Endothelial cell of umbilical vein (primary cell): Measurements from ENCODE around the gene TOMM40. TPM values are rescaled to one million over a fixed set of nuclear protein-coding genes. Genes with fewer than 3 reads are reported as not detected.
"Not testable (repeated sequence)": the region's sequence is repeated elsewhere in the genome, so short reads cannot be mapped to it uniquely, and the experiment has no call there.

ENCODE experiments used
- BruUV-seq: library from RNA; stranded (reverse); fragments of 400-500 nt; replicated peaks from 2 replicates; lab custom pipeline; 2021; lab: Mats Ljungman, UMichigan
- CTCF ChIA-PET: fragments of 300-600, 350-600 bp; sonication (Branson Sonifier 250); formaldehyde crosslinking; loops from one replicate; lab custom pipeline; 2021; ENCODE audit warnings: antibody characterized with exemption, inconsistent platforms; lab: Charles Lee
- POLR2A ChIA-PET: fragments of 300-600, 350-600 bp; sonication (Branson Sonifier 250); formaldehyde crosslinking; loops from one replicate; lab custom pipeline; 2021; ENCODE audit warnings: antibody characterized with exemption, inconsistent platforms; lab: Charles Lee
- DNase-seq: peaks from one replicate; pipeline ENCODE4 v3.0.0-alpha.2; 2011; ENCODE audit warnings: low read depth, low spot score
- FAIRE-seq: peaks from 2 replicates; lab custom pipeline; 2011; peaks lifted over from hg19 to GRCh38; lab: Jason Lieb, UNC
- H2AFZ ChIP-seq: 2 replicates; pipeline ENCODE4 v1.6.0; 2012; ENCODE audit warnings: low read depth, low read length, control low read depth, inconsistent platforms
- H3K27ac ChIP-seq: 2 replicates; pipeline ENCODE4 v1.5.1; 2011; ENCODE audit warnings: low read depth, mild to moderate bottlenecking, control low read depth, low read length, moderate library complexity; ENCODE audit not compliant: insufficient read depth
- H3K27me3 ChIP-seq, 2 experiments: 2 replicates each; pipeline versions ENCODE4 v1.6.0 to v1.6.1; 2011; ENCODE audit warnings: low read length in 2 of 2, mixed read lengths in 1 of 2; ENCODE audit not compliant: control insufficient read depth in 2 of 2, insufficient read depth in 2 of 2
- H3K36me3 ChIP-seq, 2 experiments: 2 replicates in 1 of 2; 3 replicates in 1 of 2; pipeline ENCODE4 v1.5.1; 2011; ENCODE audit warnings: low read length in 2 of 2, mild to moderate bottlenecking in 1 of 2, moderate library complexity in 1 of 2; ENCODE audit not compliant: control insufficient read depth in 2 of 2, insufficient read depth in 2 of 2; ENCODE audit errors: extremely low read depth in 1 of 2
- H3K4me1 ChIP-seq: 3 replicates; pipeline ENCODE4 v1.5.1; 2011; ENCODE audit warnings: mild to moderate bottlenecking, low read length; ENCODE audit not compliant: control insufficient read depth, insufficient read depth; ENCODE audit errors: extremely low read depth
- H3K4me2 ChIP-seq: 2 replicates; pipeline ENCODE4 v1.6.1; 2011; ENCODE audit warnings: low read length, control low read depth, mixed read lengths; ENCODE audit not compliant: insufficient read depth
- H3K4me3 ChIP-seq, 3 experiments: fragments of 200-600 bp in 1 of 3; sonication (generic), shearing (Covaris generic) in 1 of 3; replicated peaks in 1 of 3; 2 replicates each; pipeline ENCODE4 v1.5.1; 2011 to 2016; ENCODE audit warnings: control low read depth in 3 of 3, low read length in 3 of 3, mild to moderate bottlenecking in 2 of 3, inconsistent platforms in 1 of 3, low read depth in 1 of 3, moderate library complexity in 1 of 3; ENCODE audit not compliant: insufficient read depth in 1 of 3
- H3K79me2 ChIP-seq: 2 replicates; pipeline ENCODE4 v1.6.0; 2012; ENCODE audit warnings: low read length, inconsistent platforms; ENCODE audit not compliant: control insufficient read depth, insufficient read depth
- H3K9ac ChIP-seq: replicated peaks from 2 replicates; pipeline ENCODE3; 2011; ENCODE audit warnings: low read length, control low read depth; ENCODE audit not compliant: insufficient read depth; ENCODE audit errors: extremely low read depth
- H3K9me1 ChIP-seq: replicated peaks from 3 replicates; pipeline ENCODE4 v1.6.0; 2011; ENCODE audit warnings: mild to moderate bottlenecking, low read length; ENCODE audit not compliant: control insufficient read depth, insufficient read depth; ENCODE audit errors: extremely low read depth
- H3K9me3 ChIP-seq: replicated peaks from 2 replicates; pipeline ENCODE4 v1.5.1; 2012; ENCODE audit warnings: low read length, inconsistent platforms; ENCODE audit not compliant: control insufficient read depth, insufficient read depth
- H4K20me1 ChIP-seq: replicated peaks from 2 replicates; pipeline ENCODE3; 2011; ENCODE audit warnings: mild to moderate bottlenecking, low read length; ENCODE audit not compliant: control insufficient read depth, insufficient read depth; ENCODE audit errors: extremely low read depth
- CTCF ChIP-seq, 2 donors: IDR thresholded peaks; 1 replicate in 1 of 2; 2 replicates in 1 of 2; pipeline ENCODE4 v1.5.1; 2011; ENCODE audit warnings: low read length in 2 of 2, mild to moderate bottlenecking in 2 of 2, moderate library complexity in 2 of 2, control low read depth in 1 of 2, inconsistent platforms in 1 of 2, low read depth in 1 of 2; ENCODE audit not compliant: insufficient read depth in 1 of 2; ENCODE audit errors: extremely low read depth in 1 of 2
- EZH2 ChIP-seq: IDR thresholded peaks from 2 replicates; pipeline ENCODE4 v1.6.1; 2012; ENCODE audit warnings: borderline replicate concordance, low read depth, mild to moderate bottlenecking, moderate library complexity, low read length, inconsistent platforms; ENCODE audit not compliant: severe bottlenecking
- FOS ChIP-seq: IDR thresholded peaks from 2 replicates; pipeline ENCODE4 v1.6.1; 2011; ENCODE audit warnings: mild to moderate bottlenecking, low read length, moderate library complexity, borderline replicate concordance; ENCODE audit not compliant: insufficient read depth
- JUN ChIP-seq: IDR thresholded peaks from 2 replicates; pipeline ENCODE4 v1.6.1; 2011; ENCODE audit warnings: borderline replicate concordance, low read depth; ENCODE audit not compliant: insufficient read length, insufficient read depth
- MAX ChIP-seq: IDR thresholded peaks from 2 replicates; pipeline ENCODE4 v1.6.1; 2011; ENCODE audit not compliant: insufficient read depth, insufficient read length
- POLR2A ChIP-seq: IDR thresholded peaks from 2 replicates; pipeline ENCODE4 v1.6.1; 2012; ENCODE audit warnings: low read depth, mild to moderate bottlenecking, control low read depth, low read length
- dilution Hi-C: fragments of 300-500 bp; cut with MboI; formaldehyde crosslinking; loops from one replicate; pipeline ENCODE4 v1.15.0; 2019; ENCODE audit warnings: low sequenced_read_pairs; ENCODE audit not compliant: extremely low pct_ligation_motif_present
- intact Hi-C: fragments of 100-400 bp; cut with micrococcal nuclease; formaldehyde crosslinking; loops from one replicate; pipeline ENCODE4 v1.10.0; 2022
- polyA plus RNA-seq, 4 experiments: library from polyadenylated mRNA; depleted of rRNA in 3 of 4; stranded (reverse) in 3 of 4; unstranded in 1 of 4; fragments of >200 nt; gene quantifications; 2 replicates each; pipeline versions ENCODE4 v1.2.1 to v1.2.3, GENCODE V29; 2011 to 2012; ENCODE audit warnings: missing spikeins in 1 of 4
- total RNA-seq: library from RNA; stranded (reverse); gene quantifications from 2 replicates; pipeline ENCODE4 v1.2.3, GENCODE V29; 2021

The TOMM40 gene
- total and polyA plus RNA-seq, 2 donors (not counting 3 experiments of a cell fraction or from before 2014, with no cell fraction given): 71.8 to 90.7 TPM

- Histone ChIP-seq H4K20me1 (no peaks in the 10 kb centered on the region), H3K9me1 (no peaks in the 10 kb centered on the region), H3K36me3 (peaks cover 2 to 28% of the 10 kb centered on the region in 2 experiments), H3K9ac (no peak overlapping the region), H3K27me3 (no peaks in the 10 kb centered on the region), H3K4me1 (peaks cover 5% of the 10 kb centered on the region), H3K4me2 (no peak overlapping the region), H3K4me3 (no peak overlapping the region), H3K79me2 (peaks cover under 1% of the 10 kb centered on the region), H3K9me3 (no peaks in the 10 kb centered on the region), H2AFZ (no peak overlapping the region), H3K27ac (no peak overlapping the region)
- no peak for FAIRE-seq
- no TSS peak for BruUV-seq
- TF ChIP-seq CTCF (IDR thresholded peaks at IDR 0.05; ENCODE audit: extremely low read depth in 1 of 2, insufficient read depth in 1 of 2, low read depth in 1 of 2, low read length in 2 of 2): no peak
- TF ChIP-seq FOS: no peak
- TF ChIP-seq MAX: no peak
- no peak for TF ChIP-seq POLR2A
- TF ChIP-seq EZH2: no peak
- intact Hi-C loops: no loop called here
- dilution Hi-C loops: no loop called here
- DNase-seq: no peak
- ChIA-PET POLR2A (no interaction called here), CTCF (interaction anchor here (1.5 kb wide), 1 partner anchor 30 kb away, joined by 3 read pairs; no protein-coding TSS in a partner anchor)
Measured at GRCh38 chr19:44886141-44886540, 4.9 kb upstream of the TOMM40 start.

- H3K4me3 ChIP-seq: no peak overlapping the region
- no peaks in the 10 kb centered on the region for H3K9me1 ChIP-seq
- ChIA-PET POLR2A (no interaction called here), CTCF (no interaction called here)
- H3K9me3 ChIP-seq: no peaks in the 10 kb centered on the region
- H3K9ac ChIP-seq: no peak overlapping the region
- peaks cover 15% of the 10 kb centered on the region for H3K79me2 ChIP-seq
- FAIRE-seq (no peak), DNase-seq (no peak)
- TF ChIP-seq EZH2 (no peak), JUN (no peak), FOS (no peak)
- dilution Hi-C loops: no loop called here
- peaks cover 15% of the 10 kb centered on the region for H3K4me1 ChIP-seq
- no TSS peak for BruUV-seq
- no peaks in the 10 kb centered on the region for H3K27me3 ChIP-seq
- H2AFZ ChIP-seq: no peak overlapping the region
- intact Hi-C loops: no loop called here
- no peaks in the 10 kb centered on the region for H4K20me1 ChIP-seq
- H3K27ac ChIP-seq: no peak overlapping the region
- H3K36me3 ChIP-seq: peaks cover 2 to 28% of the 10 kb centered on the region in 2 experiments
- H3K4me2 ChIP-seq: no peak overlapping the region
Measured at GRCh38 chr19:44887648-44888047, 3.4 kb upstream of the TOMM40 start.

GRCh38 chr19:44888335-44888734 is 2.7 kb upstream of the TOMM40 start:
- FAIRE-seq: not testable (repeated sequence)

More at GRCh38 chr19:44888335-44888734, 2.7 kb upstream of the TOMM40 start:
- H3K27me3 ChIP-seq, intact Hi-C loops, dilution Hi-C loops, H4K20me1 ChIP-seq, H3K27ac ChIP-seq, H3K9me3 ChIP-seq, CTCF ChIA-PET, H2AFZ ChIP-seq, DNase-seq, POLR2A ChIA-PET, H3K4me2 ChIP-seq, BruUV-seq, H3K4me3 ChIP-seq, H3K9me1 ChIP-seq, H3K9ac ChIP-seq: not testable (repeated sequence)
- Histone ChIP-seq H3K4me1 (peaks cover 16% of the 10 kb centered on the region), H3K79me2 (peaks cover 22% of the 10 kb centered on the region), H3K36me3 (peaks cover 6 to 29% of the 10 kb centered on the region in 2 experiments)
